NCI-H1417 (cell line): ENCODE data around the gene SUN2.

Source experiments
- DNase-seq, 3 experiments: peaks; one replicate each; lab custom pipeline; 2025; lab: John Stamatoyannopoulos, UW

SUN2 gene

GRCh38 chr22:38777087-38777671, 21.4 kb upstream of the SUN2 start:
- no peak for DNase-seq

GRCh38 chr22:38776086-38776485, 20.3 kb upstream of the SUN2 start:
- DNase-seq = no peak

GRCh38 chr22:38775656-38776055, 19.9 kb upstream of the SUN2 start:
- no peak for DNase-seq

GRCh38 chr22:38774496-38775166, 18.8 kb upstream of the SUN2 start:
- DNase-seq = no peak

- DNase-seq = no peak
These were observed 17.7 kb upstream of the SUN2 start for GRCh38 chr22:38773363-38773946.

- no peak for DNase-seq
These were observed 16.8 kb upstream of the SUN2 start for GRCh38 chr22:38772623-38772873.

GRCh38 chr22:38770257-38770949, 14.6 kb upstream of the SUN2 start:
- DNase-seq = no peak

GRCh38 chr22:38768036-38768435, 12.2 kb upstream of the SUN2 start:
- no peak for DNase-seq

GRCh38 chr22:38767313-38767712, 11.5 kb upstream of the SUN2 start:
- DNase-seq = no peak

GRCh38 chr22:38766076-38766777, 10.4 kb upstream of the SUN2 start:
- peak in 1 of 3 experiments; percentile 29 for DNase-seq

GRCh38 chr22:38762551-38762983, 6.8 kb upstream of the SUN2 start:
- DNase-seq = peak in 1 of 3 experiments; percentile 8

- DNase-seq = peak in 1 of 3 experiments; percentile 46
These were observed 5.7 kb upstream of the SUN2 start for GRCh38 chr22:38761202-38762162.

GRCh38 chr22:38760477-38761201, 4.8 kb upstream of the SUN2 start:
- peak; percentile 10 to 61 (median 50) for DNase-seq

- no peak for DNase-seq
These were observed 3.2 kb upstream of the SUN2 start for GRCh38 chr22:38759005-38759404.

GRCh38 chr22:38758276-38758945, 2.6 kb upstream of the SUN2 start:
- peak in 1 of 3 experiments; percentile 1 for DNase-seq

- DNase-seq = no peak
These were observed 1.6 kb upstream of the SUN2 start for GRCh38 chr22:38757464-38757757.

GRCh38 chr22:38756711-38757463, 1.1 kb upstream of the SUN2 start:
- peak in 1 of 3 experiments; percentile 33 for DNase-seq

- peak in 2 of 3 experiments; percentile 29 to 36 for DNase-seq
These were observed 465 bp downstream of the SUN2 start for GRCh38 chr22:38755155-38755910.

GRCh38 chr22:38754751-38755154, 1.0 kb downstream of the SUN2 start:
- peak in 1 of 3 experiments; percentile 31 for DNase-seq
